Measurements from ENCODE around the gene ZBTB33.

- no peak for TF ChIP-seq EZH2 (optimal IDR thresholded peaks at IDR 0.05; ENCODE audit: low read depth, low read length)
- TF ChIP-seq CTCF (IDR thresholded peaks at IDR 0.05; ENCODE audit: low read length): no peak
Measured at GRCh38 chrX:120287513-120288112, 37.0 kb downstream of the ZBTB33 start.
